GM10266 (cell line): Measurements from ENCODE around the gene AP4B1.

Experiments
- DNase-seq: peaks from one replicate; pipeline ENCODE4 v3.0.0; 2012; ENCODE audit errors: extremely low spot score
- TF ChIP-seq, protein P1 (sequence below): IDR thresholded peaks from 2 replicates; pipeline ENCODE4 v1.5.1; 2012; ENCODE audit warnings: mild to moderate bottlenecking, low read depth; ENCODE audit not compliant: control insufficient read depth, insufficient read depth; ENCODE audit errors: missing control alignments

AP4B1 gene

GRCh38 chr1:113946112-113946511 lies 41.5 kb upstream of the AP4B1 start:
- TF ChIP-seq, protein P1, sequence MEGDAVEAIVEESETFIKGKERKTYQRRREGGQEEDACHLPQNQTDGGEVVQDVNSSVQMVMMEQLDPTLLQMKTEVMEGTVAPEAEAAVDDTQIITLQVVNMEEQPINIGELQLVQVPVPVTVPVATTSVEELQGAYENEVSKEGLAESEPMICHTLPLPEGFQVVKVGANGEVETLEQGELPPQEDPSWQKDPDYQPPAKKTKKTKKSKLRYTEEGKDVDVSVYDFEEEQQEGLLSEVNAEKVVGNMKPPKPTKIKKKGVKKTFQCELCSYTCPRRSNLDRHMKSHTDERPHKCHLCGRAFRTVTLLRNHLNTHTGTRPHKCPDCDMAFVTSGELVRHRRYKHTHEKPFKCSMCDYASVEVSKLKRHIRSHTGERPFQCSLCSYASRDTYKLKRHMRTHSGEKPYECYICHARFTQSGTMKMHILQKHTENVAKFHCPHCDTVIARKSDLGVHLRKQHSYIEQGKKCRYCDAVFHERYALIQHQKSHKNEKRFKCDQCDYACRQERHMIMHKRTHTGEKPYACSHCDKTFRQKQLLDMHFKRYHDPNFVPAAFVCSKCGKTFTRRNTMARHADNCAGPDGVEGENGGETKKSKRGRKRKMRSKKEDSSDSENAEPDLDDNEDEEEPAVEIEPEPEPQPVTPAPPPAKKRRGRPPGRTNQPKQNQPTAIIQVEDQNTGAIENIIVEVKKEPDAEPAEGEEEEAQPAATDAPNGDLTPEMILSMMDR, result no peak
- DNase-seq, result no peak

DNA sequence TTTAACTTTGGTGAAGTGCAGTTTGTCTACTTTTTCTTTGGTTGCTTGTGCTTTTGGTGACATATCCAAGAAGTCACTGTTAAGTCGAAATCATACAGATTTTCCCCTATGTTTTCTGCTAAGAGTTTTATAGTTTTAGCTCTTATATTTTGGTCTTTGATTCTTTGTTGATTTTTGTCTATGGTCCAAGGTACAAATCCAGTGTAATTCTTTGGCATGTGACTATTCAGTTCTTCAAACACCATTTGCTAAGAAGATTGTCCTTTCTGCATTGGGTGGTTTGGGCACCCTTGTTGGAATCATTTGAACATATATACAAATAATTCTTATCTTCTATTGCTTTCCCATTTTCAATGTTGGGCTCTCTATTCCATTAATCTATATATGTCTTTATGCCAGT lies 40.7 kb upstream of the AP4B1 start:
- TF ChIP-seq, protein P1, result no peak
- no peak for DNase-seq

DNA sequence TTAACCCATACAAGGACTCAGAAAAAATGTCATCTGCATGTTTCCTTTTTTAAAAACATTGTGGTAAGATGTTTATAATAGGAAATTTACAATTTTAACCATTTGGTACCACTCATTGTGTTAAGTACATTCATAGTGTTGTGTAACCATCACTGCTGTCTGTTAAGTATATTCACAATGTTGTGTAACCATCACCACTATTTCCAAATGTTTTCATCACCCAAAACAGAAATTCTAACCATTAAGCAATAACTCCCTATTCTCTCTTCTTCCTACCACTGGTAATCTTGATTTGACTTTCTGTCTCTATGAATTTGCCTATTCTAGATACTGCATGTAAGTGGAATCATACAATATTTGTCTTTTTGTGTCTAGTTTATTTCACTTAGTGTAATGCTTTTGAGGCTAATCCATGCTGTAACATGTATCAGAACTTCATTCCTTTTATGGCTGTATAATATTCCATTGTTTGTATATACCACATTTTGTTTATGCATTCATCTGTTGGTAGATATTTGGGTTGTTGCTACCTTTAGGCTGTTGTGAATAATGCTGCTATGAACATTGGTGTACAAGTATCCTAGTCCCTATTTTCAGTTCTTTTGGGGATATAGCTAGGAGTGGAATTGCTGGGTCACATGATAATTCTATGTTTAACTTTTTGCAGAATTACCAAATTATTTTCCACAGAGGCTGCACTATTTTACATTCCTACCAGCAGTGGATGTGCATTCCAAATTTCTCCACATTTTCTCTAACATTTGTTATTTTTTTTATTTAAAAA lies 38.6 kb upstream of the AP4B1 start:
- no peak for DNase-seq
- TF ChIP-seq, protein P1, result no peak

DNA sequence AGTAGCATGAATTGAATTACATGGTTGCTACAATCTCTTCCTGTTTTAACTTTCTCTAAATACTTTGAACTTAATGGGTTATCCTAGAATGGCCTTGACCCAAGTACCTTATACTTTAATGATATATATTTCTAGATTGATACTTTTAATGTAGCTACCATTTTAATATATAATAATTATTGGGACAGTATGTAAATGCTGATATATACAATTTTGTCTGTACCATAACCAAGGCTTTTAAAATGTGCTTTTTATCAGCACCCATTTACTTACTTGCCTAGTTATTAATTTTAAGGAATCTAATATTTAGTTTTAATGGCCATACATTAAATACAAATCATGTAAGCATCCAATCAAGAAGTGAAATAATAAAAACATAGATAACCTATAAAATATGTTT lies 37.9 kb upstream of the AP4B1 start:
- TF ChIP-seq, protein P1, result no peak
- no peak for DNase-seq

- TF ChIP-seq, protein P1, result no peak
- no peak for DNase-seq
These were observed 36.6 kb upstream of the AP4B1 start for GRCh38 chr1:113941245-113941559.

DNA sequence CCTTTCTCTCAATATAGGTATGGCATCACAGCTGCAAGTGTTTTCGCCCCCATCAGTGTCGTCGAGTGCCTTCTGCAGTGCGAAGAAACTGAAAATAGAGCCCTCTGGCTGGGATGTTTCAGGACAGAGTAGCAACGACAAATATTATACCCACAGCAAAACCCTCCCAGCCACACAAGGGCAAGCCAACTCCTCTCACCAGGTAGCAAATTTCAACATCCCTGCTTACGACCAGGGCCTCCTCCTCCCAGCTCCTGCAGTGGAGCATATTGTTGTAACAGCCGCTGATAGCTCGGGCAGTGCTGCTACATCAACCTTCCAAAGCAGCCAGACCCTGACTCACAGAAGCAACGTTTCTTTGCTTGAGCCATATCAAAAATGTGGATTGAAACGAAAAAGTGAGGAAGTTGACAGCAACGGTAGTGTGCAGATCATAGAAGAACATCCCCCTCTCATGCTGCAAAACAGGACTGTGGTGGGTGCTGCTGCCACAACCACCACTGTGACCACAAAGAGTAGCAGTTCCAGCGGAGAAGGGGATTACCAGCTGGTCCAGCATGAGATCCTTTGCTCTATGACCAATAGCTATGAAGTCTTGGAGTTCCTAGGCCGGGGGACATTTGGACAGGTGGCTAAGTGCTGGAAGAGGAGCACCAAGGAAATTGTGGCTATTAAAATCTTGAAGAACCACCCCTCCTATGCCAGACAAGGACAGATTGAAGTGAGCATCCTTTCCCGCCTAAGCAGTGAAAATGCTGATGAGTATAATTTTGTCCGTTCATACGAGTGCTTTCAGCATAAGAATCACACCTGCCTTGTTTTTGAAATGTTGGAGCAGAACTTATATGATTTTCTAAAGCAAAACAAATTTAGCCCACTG lies 36.0 kb upstream of the AP4B1 start:
- TF ChIP-seq, protein P1, result no peak
- DNase-seq, result no peak

DNA sequence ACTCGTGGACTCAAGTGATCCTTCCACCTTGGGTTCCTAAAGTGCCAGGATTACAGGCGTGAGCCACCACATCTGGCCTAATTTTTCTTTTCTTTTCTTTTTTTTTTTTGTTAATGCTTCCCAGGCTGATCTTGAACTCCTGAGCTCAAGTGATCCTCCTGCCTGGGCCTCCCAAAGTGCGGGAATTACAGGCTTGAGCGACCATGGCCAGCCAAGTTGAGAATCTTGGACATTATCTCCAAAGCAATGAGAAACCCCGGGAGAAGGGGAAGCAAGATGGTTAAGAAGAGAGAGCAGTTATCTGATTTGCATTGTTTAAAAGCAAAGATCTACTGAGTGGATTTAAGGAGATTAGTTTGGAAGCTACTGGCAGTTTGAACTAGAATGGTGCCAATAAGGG lies 33.6 kb upstream of the AP4B1 start:
- TF ChIP-seq, protein P1, result no peak
- no peak for DNase-seq
